SH-SY5Y (cell line): ENCODE results near the gene MRPL43.

Experiments
- GATA2 ChIP-seq: IDR thresholded peaks from 2 replicates; pipeline ENCODE4 v1.6.1; 2011; ENCODE audit warnings: mild to moderate bottlenecking, low read depth, low read length
- GATA3 ChIP-seq: IDR thresholded peaks from 2 replicates; pipeline ENCODE4 v1.6.1; 2011; ENCODE audit warnings: low read depth, mild to moderate bottlenecking, low read length, moderate library complexity

DNA sequence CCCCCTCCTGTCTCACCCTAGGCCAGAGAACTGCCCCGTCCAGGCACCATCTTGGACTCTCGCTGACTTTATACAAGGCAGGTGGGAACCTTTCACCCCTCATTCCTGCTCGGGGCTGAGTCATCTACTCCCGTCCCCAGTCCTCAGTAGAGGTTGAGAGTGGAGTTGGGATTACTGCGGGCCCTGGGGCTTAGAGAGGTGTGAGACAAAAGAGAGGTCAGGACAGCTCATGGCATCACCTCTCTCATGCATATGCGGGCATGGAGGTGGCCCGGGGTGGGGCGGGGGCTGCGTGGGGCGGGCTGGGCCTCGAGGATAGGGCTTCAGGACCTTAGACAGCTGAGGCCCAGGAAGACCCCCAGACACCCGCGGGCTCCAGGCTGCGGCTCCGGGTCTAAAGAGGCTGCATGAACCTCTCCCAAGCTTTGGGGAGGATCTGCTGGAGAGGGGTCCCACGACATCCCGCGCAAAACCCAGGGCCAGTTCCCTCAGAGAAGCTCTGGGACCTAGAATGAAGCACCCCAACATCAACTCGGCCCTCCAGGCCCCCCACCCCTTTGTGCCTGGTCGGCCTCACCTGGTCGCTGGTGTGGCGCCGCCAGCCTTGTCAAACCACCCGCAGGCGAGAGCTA is 43.3 kb upstream of the MRPL43 start:
- no peak for TF ChIP-seq GATA2
- no peak for TF ChIP-seq GATA3
